Body of pancreas (tissue), 4 donors: ENCODE results near the gene KIRREL3.

Source experiments
- CTCF ChIP-seq, 7 experiments: fragments of 450-650 bp in 4 of 7; fragments of 200-600 bp in 3 of 7; sonication (generic) in 3 of 7; IDR thresholded peaks; one replicate each; pipeline ENCODE4 v1.5.1; 2016 to 2019; ENCODE audit warnings: antibody characterized with exemption in 7 of 7
- POLR2A ChIP-seq, 3 donors: fragments of 450-650 bp; IDR thresholded peaks; one replicate each; pipeline ENCODE4 v1.6.1; 2016; ENCODE audit warnings: antibody characterized with exemption in 3 of 3, mild to moderate bottlenecking in 2 of 3

- TF ChIP-seq CTCF (IDR thresholded peaks at IDR 0.05): no peak
- no peak for TF ChIP-seq POLR2A (IDR thresholded peaks at IDR 0.05)
Measured at GRCh38 chr11:126742582-126742981, 258.0 kb downstream of the KIRREL3 start.
